ENCODE measurements around the gene MAFG. TPM values are rescaled to one million over a fixed set of nuclear protein-coding genes. Genes with fewer than 3 reads are reported as not detected.

Gene MAFG
- total and polyA plus RNA-seq, 9 donors: 8.2 to 18.1 (median 16.6) TPM

DNA sequence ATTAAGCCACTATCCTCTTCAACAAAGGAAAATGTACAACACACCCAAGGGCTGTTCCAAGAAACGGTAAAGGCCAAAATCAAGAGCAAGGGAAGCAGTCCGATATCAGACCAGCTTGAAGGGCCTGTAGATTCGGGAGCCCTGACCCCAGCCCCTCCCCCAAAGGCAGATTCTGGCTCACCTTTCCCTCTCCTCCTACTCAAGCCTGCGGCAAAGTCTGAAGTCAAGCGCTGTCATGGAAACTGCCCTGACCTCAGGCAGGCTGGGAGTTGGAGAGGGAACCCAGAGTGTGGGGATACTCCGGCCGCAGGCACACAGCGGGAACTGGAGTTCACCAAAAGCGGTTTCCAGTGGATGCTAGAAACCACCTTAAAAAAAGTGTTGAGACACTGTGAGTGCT lies 37.9 kb downstream of the MAFG start:
- Histone ChIP-seq H3K4me1 (ENCODE audit: control insufficient read depth, insufficient read depth, low read length) (peaks cover 42% of the 10 kb centered on the region), H3K36me3 (ENCODE audit: control insufficient read depth, insufficient read depth, low read length) (peaks cover 72% of the 10 kb centered on the region), H3K27me3 (ENCODE audit: control insufficient read depth, insufficient read depth, low read length) (no peaks in the 10 kb centered on the region), H3K27ac (ENCODE audit: low read length) (no peak overlapping the region), H3K9me3 (replicated peaks; ENCODE audit: control insufficient read depth, low read depth, low read length) (no peaks in the 10 kb centered on the region), H3K4me3 (ENCODE audit: low read length) (no peak overlapping the region)
- no peak for DNase-seq
- 85% methylated on average over 5 of the region's 9 CpGs for WGBS (ENCODE audit: insufficient coverage)

DNA sequence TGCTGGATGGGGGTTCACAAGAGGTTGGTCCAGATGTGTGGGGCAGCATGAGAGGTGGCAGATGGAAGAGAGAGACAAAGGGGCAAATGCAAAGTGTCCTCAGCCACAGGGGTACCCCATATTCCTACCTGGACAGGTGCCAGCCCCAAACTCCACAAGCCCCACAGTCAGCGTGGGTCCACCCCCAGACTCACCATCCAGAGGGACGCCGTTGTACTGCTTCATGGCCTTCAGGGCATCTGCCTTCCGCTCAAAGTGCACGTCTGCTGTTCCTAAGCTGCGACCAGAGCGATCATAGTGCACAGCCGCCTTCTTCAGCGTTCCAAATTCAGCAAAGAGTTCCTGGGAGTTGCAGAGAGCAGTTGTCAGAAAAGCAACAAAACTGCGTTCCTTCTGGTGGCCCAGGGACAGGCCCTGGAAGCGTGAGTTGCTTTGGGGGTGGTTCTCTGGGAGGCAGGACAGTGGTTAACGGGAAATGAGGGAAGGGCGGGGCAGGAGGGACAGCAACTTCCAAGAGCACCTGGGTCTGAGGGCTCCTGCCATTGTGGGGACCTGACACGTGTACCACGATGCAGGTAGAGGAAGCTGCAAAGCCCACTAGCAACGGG lies 38.4 kb downstream of the MAFG start:
- no peaks in the 10 kb centered on the region for H3K9me3 ChIP-seq (replicated peaks; ENCODE audit: control insufficient read depth, low read depth, low read length)
- H3K4me3 ChIP-seq (ENCODE audit: low read length): no peak overlapping the region
- no peaks in the 10 kb centered on the region for H3K27me3 ChIP-seq (ENCODE audit: control insufficient read depth, insufficient read depth, low read length)
- H3K4me1 ChIP-seq (ENCODE audit: control insufficient read depth, insufficient read depth, low read length): peaks cover 46% of the 10 kb centered on the region
- H3K36me3 ChIP-seq (ENCODE audit: control insufficient read depth, insufficient read depth, low read length): peaks cover 72% of the 10 kb centered on the region
- 93% methylated on average over 13 of the region's 16 CpGs for WGBS (ENCODE audit: insufficient coverage)
- DNase-seq: no peak
- H3K27ac ChIP-seq (ENCODE audit: low read length): no peak overlapping the region

DNA sequence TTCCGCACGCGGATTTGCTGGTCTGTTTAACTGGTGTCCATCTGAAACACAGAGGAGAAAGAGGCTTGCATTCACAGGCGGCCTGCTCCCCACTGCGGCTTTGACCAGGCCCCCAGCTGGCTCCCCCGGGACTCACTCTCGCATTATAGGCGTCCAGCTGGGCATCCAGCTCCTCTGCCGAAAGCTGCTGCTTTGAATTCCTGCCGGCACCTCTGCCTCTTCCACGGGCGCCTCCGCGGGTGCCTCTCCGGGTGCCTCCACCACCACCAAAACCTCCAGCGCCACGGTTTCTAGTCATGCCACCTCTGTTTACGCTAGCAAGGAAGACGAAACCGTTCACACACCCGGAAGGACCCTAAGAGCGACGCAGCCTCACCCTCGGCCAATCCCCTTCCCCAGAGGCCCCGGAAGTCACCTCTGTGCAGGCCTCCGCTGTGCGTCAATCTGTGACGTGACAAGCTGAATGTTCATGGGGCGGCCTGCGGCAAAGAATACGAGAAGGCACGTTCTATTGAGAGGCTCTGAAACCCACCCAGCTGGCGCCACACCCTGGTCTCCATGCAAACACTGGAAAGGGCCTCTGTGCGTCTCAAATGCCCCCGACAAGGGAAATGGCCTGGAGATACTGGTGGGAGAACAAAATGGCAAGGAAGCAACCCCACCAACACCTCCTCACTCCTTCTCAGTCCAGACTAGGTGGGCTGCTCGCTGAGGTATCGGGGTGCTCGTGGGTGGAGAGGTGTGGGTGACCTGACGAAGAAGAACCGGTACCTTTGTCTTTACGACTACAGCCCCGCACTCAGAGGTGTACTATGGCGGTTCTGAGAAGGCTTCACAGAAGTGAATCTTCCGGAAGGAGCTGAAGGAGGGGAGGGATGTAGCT lies 39.2 kb downstream of the MAFG start:
- Histone ChIP-seq H3K4me1 (ENCODE audit: control insufficient read depth, insufficient read depth, low read length) (peaks cover 46% of the 10 kb centered on the region), H3K36me3 (ENCODE audit: control insufficient read depth, insufficient read depth, low read length) (peaks cover 69% of the 10 kb centered on the region), H3K27ac (ENCODE audit: low read length) (no peak overlapping the region)

DNA sequence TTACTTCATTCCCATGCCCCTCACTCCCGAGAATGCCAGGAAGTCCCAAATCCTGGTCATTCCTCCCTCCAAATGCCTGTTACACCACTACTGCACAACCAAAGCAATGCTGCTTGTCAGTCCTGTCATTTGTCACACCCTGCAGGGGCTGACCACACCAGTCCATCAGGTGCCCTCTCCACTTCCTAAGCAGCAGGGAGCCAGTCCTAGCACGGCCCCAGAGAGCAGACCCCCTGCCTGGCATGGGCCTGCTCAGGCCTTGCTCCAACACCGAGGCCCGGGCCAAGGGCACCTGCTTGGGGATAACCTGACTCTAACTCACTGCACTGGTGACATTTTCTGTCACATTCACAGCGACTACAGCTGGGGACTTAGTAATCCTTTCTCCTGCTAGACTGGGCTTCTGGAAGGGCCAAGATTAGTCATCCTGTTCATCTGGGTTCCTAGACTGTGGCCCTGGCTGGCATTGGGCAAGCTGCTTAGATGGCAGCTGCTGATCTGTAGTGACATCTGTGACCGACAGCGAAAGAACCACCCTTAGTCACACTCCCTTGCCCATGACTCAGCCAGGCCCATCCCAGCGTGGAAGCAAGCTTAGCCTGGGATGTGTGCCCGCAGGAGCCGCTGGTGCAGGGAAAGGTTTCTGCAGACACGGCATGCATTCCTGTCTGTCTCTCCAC lies 41.5 kb downstream of the MAFG start:
- 80% methylated on average over 11 of the region's 11 CpGs for WGBS (ENCODE audit: insufficient coverage)
- Histone ChIP-seq H3K27ac (ENCODE audit: low read length) (peak overlapping the region; percentile 87), H3K36me3 (ENCODE audit: control insufficient read depth, insufficient read depth, low read length) (peaks cover 78% of the 10 kb centered on the region), H3K4me3 (ENCODE audit: low read length) (no peak overlapping the region), H3K27me3 (ENCODE audit: control insufficient read depth, insufficient read depth, low read length) (no peaks in the 10 kb centered on the region), H3K9me3 (replicated peaks; ENCODE audit: control insufficient read depth, low read depth, low read length) (no peaks in the 10 kb centered on the region), H3K4me1 (ENCODE audit: control insufficient read depth, insufficient read depth, low read length) (peaks cover 39% of the 10 kb centered on the region)
- DNase-seq: peak; percentile 42

More for the DNA sequence above, 39.2 kb downstream of the MAFG start:
- Histone ChIP-seq H3K9me3 (replicated peaks; ENCODE audit: control insufficient read depth, low read depth, low read length) (no peaks in the 10 kb centered on the region), H3K27me3 (ENCODE audit: control insufficient read depth, insufficient read depth, low read length) (no peaks in the 10 kb centered on the region), H3K4me3 (ENCODE audit: low read length) (no peak overlapping the region)
- DNase-seq: no peak
- 88% methylated on average over 28 of the region's 44 CpGs for WGBS (ENCODE audit: insufficient coverage)

DNA sequence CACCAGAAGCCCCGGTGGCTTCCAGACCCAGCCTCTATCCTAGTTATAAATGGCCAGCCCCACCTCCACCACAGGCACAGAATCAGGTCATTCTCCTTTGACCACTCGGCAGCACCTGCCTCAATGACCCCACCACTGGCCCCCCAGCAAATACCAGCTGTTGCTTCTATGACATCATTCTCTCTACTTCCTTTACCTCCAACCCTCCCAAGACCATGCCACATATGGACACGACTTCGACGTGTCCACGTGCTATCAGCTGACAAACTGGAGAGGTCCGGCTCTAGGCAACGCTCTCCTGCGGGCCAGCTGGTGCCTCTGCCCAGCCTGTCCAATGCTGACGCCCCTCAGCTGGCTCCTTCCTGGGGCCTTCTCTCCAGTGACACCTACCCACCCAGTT lies 42.1 kb downstream of the MAFG start:
- Histone ChIP-seq H3K27ac (ENCODE audit: low read length) (peak overlapping the region; percentile 87), H3K27me3 (ENCODE audit: control insufficient read depth, insufficient read depth, low read length) (no peaks in the 10 kb centered on the region), H3K4me3 (ENCODE audit: low read length) (no peak overlapping the region), H3K9me3 (replicated peaks; ENCODE audit: control insufficient read depth, low read depth, low read length) (no peaks in the 10 kb centered on the region), H3K36me3 (ENCODE audit: control insufficient read depth, insufficient read depth, low read length) (peaks cover 77% of the 10 kb centered on the region), H3K4me1 (ENCODE audit: control insufficient read depth, insufficient read depth, low read length) (peaks cover 35% of the 10 kb centered on the region)
- DNase-seq: peak; percentile 45
- WGBS (ENCODE audit: insufficient coverage): 82% methylated on average over 10 of the region's 10 CpGs

DNA sequence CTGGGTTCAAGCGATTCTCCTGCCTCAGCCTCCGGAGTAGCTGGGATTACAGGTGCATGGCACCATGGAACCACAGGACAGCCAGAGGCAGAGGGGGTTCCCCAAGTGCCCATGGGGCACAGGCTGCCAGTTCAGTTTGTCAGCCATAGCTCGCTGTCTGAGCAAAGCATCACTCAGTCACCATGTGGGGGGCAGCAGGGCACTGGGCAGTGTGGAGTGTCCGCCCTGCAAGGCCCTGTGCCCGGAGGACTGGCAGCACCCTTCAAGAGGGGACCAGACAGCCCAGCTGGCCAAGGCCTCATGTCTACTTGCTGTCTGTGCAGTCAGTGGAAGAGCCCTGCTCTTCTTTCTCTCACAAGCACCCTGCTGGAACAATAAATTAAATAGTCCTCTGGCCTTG lies 42.6 kb downstream of the MAFG start:
- 88% methylated on average over 5 of the region's 5 CpGs for WGBS (ENCODE audit: insufficient coverage)

DNA sequence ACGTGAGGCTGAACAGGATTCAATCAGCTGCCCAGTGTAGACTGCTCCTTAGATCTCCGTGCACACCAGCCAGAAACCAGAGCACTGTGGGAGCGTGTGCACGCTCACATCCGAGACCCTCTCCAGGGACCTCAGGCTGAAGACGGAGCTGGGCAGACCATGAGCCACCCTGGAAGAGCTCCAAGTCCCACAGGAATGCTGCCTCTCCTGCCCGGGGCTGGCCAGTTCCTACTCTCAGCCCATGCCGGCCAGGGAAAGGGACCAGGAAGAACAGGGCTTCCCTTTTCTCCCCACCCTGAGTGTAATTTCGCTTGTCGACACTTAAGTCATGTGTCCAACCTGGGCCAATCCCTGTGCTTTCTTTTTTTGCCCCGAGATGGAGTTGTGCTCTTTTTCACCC lies 43.0 kb downstream of the MAFG start:
- WGBS (ENCODE audit: insufficient coverage): 56% methylated on average over 11 of the region's 11 CpGs
- H3K4me1 ChIP-seq (ENCODE audit: control insufficient read depth, insufficient read depth, low read length): peaks cover 26% of the 10 kb centered on the region

More for the DNA sequence above, 42.6 kb downstream of the MAFG start:
- no peaks in the 10 kb centered on the region for H3K27me3 ChIP-seq (ENCODE audit: control insufficient read depth, insufficient read depth, low read length)
- H3K9me3 ChIP-seq (replicated peaks; ENCODE audit: control insufficient read depth, low read depth, low read length): no peaks in the 10 kb centered on the region
- no peak overlapping the region for H3K4me3 ChIP-seq (ENCODE audit: low read length)
- peaks cover 30% of the 10 kb centered on the region for H3K4me1 ChIP-seq (ENCODE audit: control insufficient read depth, insufficient read depth, low read length)
- peak overlapping the region; percentile 87 for H3K27ac ChIP-seq (ENCODE audit: low read length)
- no peak for DNase-seq
- peaks cover 72% of the 10 kb centered on the region for H3K36me3 ChIP-seq (ENCODE audit: control insufficient read depth, insufficient read depth, low read length)

DNA sequence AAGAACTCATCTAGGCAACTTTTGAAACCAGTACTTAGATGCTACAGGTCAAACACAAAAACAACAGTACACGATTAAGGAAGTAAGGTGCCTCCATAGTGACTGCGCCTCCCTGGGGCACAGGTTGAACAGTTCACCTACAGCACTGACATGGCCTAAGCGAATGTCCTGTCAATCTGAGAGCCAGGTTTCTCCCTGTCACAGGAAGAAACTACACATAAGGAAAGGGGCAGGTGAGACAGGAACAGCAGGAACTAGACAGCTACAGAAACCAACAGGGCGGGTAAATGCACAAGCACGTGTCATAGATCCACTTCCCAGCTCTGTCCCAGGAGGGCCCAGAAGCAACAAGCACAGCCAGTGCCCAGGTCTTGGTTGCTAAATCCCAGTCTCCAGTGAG lies 48.4 kb downstream of the MAFG start:
- Histone ChIP-seq H3K36me3 (ENCODE audit: control insufficient read depth, insufficient read depth, low read length) (peaks cover 26% of the 10 kb centered on the region), H3K27ac (ENCODE audit: low read length) (no peak overlapping the region), H3K9me3 (replicated peaks; ENCODE audit: control insufficient read depth, low read depth, low read length) (no peaks in the 10 kb centered on the region), H3K4me3 (ENCODE audit: low read length) (no peak overlapping the region), H3K27me3 (ENCODE audit: control insufficient read depth, insufficient read depth, low read length) (no peaks in the 10 kb centered on the region), H3K4me1 (ENCODE audit: control insufficient read depth, insufficient read depth, low read length) (no peaks in the 10 kb centered on the region)
- DNase-seq: no peak
- WGBS (ENCODE audit: insufficient coverage): no CpG with 5 or more reads among the region's 5 CpGs

More for the DNA sequence above, 43.0 kb downstream of the MAFG start:
- Histone ChIP-seq H3K4me3 (ENCODE audit: low read length) (no peak overlapping the region), H3K36me3 (ENCODE audit: control insufficient read depth, insufficient read depth, low read length) (peaks cover 71% of the 10 kb centered on the region), H3K27ac (ENCODE audit: low read length) (peak overlapping the region; percentile 87), H3K9me3 (replicated peaks; ENCODE audit: control insufficient read depth, low read depth, low read length) (no peaks in the 10 kb centered on the region), H3K27me3 (ENCODE audit: control insufficient read depth, insufficient read depth, low read length) (no peaks in the 10 kb centered on the region)
- DNase-seq: no peak

DNA sequence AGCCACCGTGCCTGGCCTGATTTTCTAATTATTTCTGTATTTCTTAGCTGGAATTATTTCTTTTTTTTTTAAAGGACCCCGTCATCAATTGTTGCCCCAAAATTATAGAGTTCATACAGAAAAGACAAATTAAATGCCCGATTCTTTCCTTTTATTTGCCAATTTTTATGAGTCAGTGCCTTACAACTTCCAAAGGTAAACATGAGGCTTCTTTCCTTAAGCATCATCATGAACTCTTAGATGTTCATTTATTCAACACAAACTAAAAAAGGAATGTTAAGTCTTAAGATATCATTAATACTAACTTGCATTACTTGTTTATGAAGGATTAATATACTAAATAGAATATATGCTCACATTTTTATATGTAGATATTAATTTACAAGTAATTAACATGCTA lies 49.2 kb downstream of the MAFG start:
- DNase-seq: no peak
- Histone ChIP-seq H3K4me1 (ENCODE audit: control insufficient read depth, insufficient read depth, low read length) (no peaks in the 10 kb centered on the region), H3K36me3 (ENCODE audit: control insufficient read depth, insufficient read depth, low read length) (peaks cover 22% of the 10 kb centered on the region), H3K27ac (ENCODE audit: low read length) (no peak overlapping the region), H3K9me3 (replicated peaks; ENCODE audit: control insufficient read depth, low read depth, low read length) (no peaks in the 10 kb centered on the region), H3K27me3 (ENCODE audit: control insufficient read depth, insufficient read depth, low read length) (no peaks in the 10 kb centered on the region), H3K4me3 (ENCODE audit: low read length) (no peak overlapping the region)
- WGBS (ENCODE audit: insufficient coverage): 80% methylated on average over 1 of the region's 3 CpGs

DNA sequence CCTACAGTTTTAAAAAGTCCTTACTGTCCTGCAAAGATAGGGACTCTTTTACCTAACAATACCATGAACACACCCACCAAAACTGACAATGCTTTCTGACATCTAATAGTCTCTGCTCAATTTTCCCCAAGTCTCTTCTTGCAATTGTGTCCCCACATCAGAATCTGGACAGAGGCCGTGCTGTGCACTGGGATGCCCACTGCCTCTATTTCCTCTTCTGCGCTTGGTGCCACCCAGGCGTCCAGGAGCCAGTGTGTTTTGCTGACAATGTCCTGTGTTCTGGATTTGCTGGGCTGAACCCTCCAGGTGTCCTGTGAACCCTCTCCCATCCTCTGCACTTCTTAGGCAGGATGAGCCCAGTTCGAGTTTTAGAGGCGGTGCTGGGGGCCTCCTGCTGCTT lies 50.0 kb downstream of the MAFG start:
- no peak for DNase-seq
- no peaks in the 10 kb centered on the region for H3K27me3 ChIP-seq (ENCODE audit: control insufficient read depth, insufficient read depth, low read length)
- H3K9me3 ChIP-seq (replicated peaks; ENCODE audit: control insufficient read depth, low read depth, low read length): no peaks in the 10 kb centered on the region
- peaks cover 5% of the 10 kb centered on the region for H3K4me1 ChIP-seq (ENCODE audit: control insufficient read depth, insufficient read depth, low read length)
- H3K4me3 ChIP-seq (ENCODE audit: low read length): no peak overlapping the region
- peaks cover 18% of the 10 kb centered on the region for H3K36me3 ChIP-seq (ENCODE audit: control insufficient read depth, insufficient read depth, low read length)
- WGBS (ENCODE audit: insufficient coverage): 96% methylated on average over 3 of the region's 5 CpGs
- no peak overlapping the region for H3K27ac ChIP-seq (ENCODE audit: low read length)
